Vagina (tissue), 2 donors: ENCODE results near the gene RNF115. TPM values are rescaled to one million over a fixed set of nuclear protein-coding genes. Genes with fewer than 3 reads are reported as not detected.
"Not testable (repeated sequence)": the region's sequence is repeated elsewhere in the genome, so short reads cannot be mapped to it uniquely, and the experiment has no call there.

Experiments used
- DNase-seq, 2 donors: peaks; one replicate each; pipeline ENCODE4 v3.0.0-alpha.2; 2017; ENCODE audit errors: extremely low spot score in 2 of 2
- H3K27ac ChIP-seq: fragments of 200-600 bp; sonication (generic); one replicate; pipeline ENCODE4 v1.5.1; 2019
- H3K27me3 ChIP-seq: fragments of 200-600 bp; sonication (generic); one replicate; pipeline ENCODE4 v1.5.1; 2019
- H3K36me3 ChIP-seq, 2 donors: fragments of 200-600 bp; sonication (generic); one replicate each; pipeline ENCODE4 v1.5.1; 2017 to 2019
- H3K4me1 ChIP-seq: fragments of 200-600 bp; sonication (generic); one replicate; pipeline ENCODE4 v1.5.1; 2019
- H3K4me3 ChIP-seq, 2 donors: fragments of 200-600 bp; sonication (generic); 1 replicate in 1 of 2; 2 replicates in 1 of 2; pipeline ENCODE4 v1.5.1; 2016 to 2019
- H3K9me3 ChIP-seq: fragments of 200-600 bp; sonication (generic); one replicate; pipeline ENCODE4 v1.5.1; 2019
- CTCF ChIP-seq, 3 experiments: fragments of 450-650 bp in 2 of 3; fragments of 200-600 bp in 1 of 3; sonication (generic) in 1 of 3; IDR thresholded peaks; one replicate each; pipeline ENCODE4 v1.5.1; 2017 to 2019; ENCODE audit warnings: antibody characterized with exemption in 3 of 3, mild to moderate bottlenecking in 2 of 3, moderate library complexity in 2 of 3
- POLR2A ChIP-seq, 2 donors: fragments of 450-650 bp; IDR thresholded peaks; one replicate each; pipeline ENCODE4 v1.6.1; 2017; ENCODE audit warnings: antibody characterized with exemption in 2 of 2, mild to moderate bottlenecking in 2 of 2, moderate library complexity in 2 of 2
- POLR2AphosphoS5 ChIP-seq, 2 donors: sonication (generic); formaldehyde crosslinking; IDR thresholded peaks; one replicate each; pipeline ENCODE4 v1.9.0; 2017; ENCODE audit warnings: antibody characterized with exemption in 2 of 2, mild to moderate bottlenecking in 2 of 2, low read depth in 1 of 2; ENCODE audit not compliant: insufficient read depth in 1 of 2
- intact Hi-C: fragments of 100-400 bp; cut with DNase I; formaldehyde crosslinking; loops from one replicate; pipeline ENCODE4 v1.15.1; 2023
- total RNA-seq: library from RNA; depleted of rRNA; stranded (reverse); fragments of >200 nt; gene quantifications from one replicate; pipeline ENCODE4 v1.2.3, GENCODE V29; 2016

Gene RNF115
- total RNA-seq, 1 donor from 2014 or later, result 16.2 TPM

- no peaks in the 10 kb centered on the region for H3K9me3 ChIP-seq
- H3K27ac ChIP-seq, result no peak overlapping the region
- H3K36me3 ChIP-seq, result no peaks in the 10 kb centered on the region
- no peak for DNase-seq
- H3K4me3 ChIP-seq, result peak overlapping the region; percentile 24 to 40
- peaks cover 10% of the 10 kb centered on the region for H3K4me1 ChIP-seq
- TF ChIP-seq POLR2A (IDR thresholded peaks at IDR 0.05) (no peak), CTCF (IDR thresholded peaks at IDR 0.05) (peak; percentile 75 to 92 (median 81)), POLR2AphosphoS5 (IDR thresholded peaks at IDR 0.05; ENCODE audit: insufficient read depth in 1 of 2, low read depth in 1 of 2) (peak in 1 of 2 donors; percentile 29)
- H3K27me3 ChIP-seq, result no peaks in the 10 kb centered on the region
- intact Hi-C loops, result no loop called here
Observed at GRCh38 chr1:145720878-145721671, 102.8 kb downstream of the RNF115 start.

GRCh38 chr1:145720556-145720877 lies 103.4 kb downstream of the RNF115 start:
- H3K9me3 ChIP-seq, result no peaks in the 10 kb centered on the region
- H3K4me1 ChIP-seq, result peaks cover 10% of the 10 kb centered on the region
- intact Hi-C loops, result no loop called here
- no peak for DNase-seq
- peak overlapping the region in 1 of 2 donors; percentile 40 for H3K4me3 ChIP-seq
- H3K27ac ChIP-seq, result no peak overlapping the region
- H3K27me3 ChIP-seq, result no peaks in the 10 kb centered on the region
- no peak for TF ChIP-seq POLR2A (IDR thresholded peaks at IDR 0.05)
- no peak for TF ChIP-seq POLR2AphosphoS5 (IDR thresholded peaks at IDR 0.05; ENCODE audit: insufficient read depth in 1 of 2, low read depth in 1 of 2)
- TF ChIP-seq CTCF (IDR thresholded peaks at IDR 0.05), result no peak
- no peaks in the 10 kb centered on the region for H3K36me3 ChIP-seq

GRCh38 chr1:145719230-145720079 lies 104.4 kb downstream of the RNF115 start, which contains the start of gene CD160:
TSS of gene CD160 (plus strand) at chr1:145719499. CDS start at chr1:145728328, 8,829 bp downstream.
- peaks cover 10% of the 10 kb centered on the region for H3K4me1 ChIP-seq
- no peaks in the 10 kb centered on the region for H3K9me3 ChIP-seq
- no peak for DNase-seq
- TF ChIP-seq CTCF (IDR thresholded peaks at IDR 0.05) (no peak), POLR2A (IDR thresholded peaks at IDR 0.05) (no peak), POLR2AphosphoS5 (IDR thresholded peaks at IDR 0.05; ENCODE audit: insufficient read depth in 1 of 2, low read depth in 1 of 2) (no peak)
- H3K27ac ChIP-seq, result no peak within 1 kb of the TSS
- no peaks in the 10 kb centered on the region for H3K27me3 ChIP-seq
- intact Hi-C loops, result no loop called here
- H3K4me3 ChIP-seq, result no peak within 1 kb of the TSS
- H3K36me3 ChIP-seq, result no peaks in the 10 kb centered on the region

- DNase-seq, result not testable (repeated sequence)
Observed at GRCh38 chr1:145718465-145718864, 105.4 kb downstream of the RNF115 start.

GRCh38 chr1:145717833-145718232 lies 106.1 kb downstream of the RNF115 start:
- TF ChIP-seq CTCF (IDR thresholded peaks at IDR 0.05), result no peak
- TF ChIP-seq POLR2A (IDR thresholded peaks at IDR 0.05), result no peak
- TF ChIP-seq POLR2AphosphoS5 (IDR thresholded peaks at IDR 0.05; ENCODE audit: insufficient read depth in 1 of 2, low read depth in 1 of 2), result no peak
- intact Hi-C loops, result no loop called here

More at GRCh38 chr1:145718465-145718864, 105.4 kb downstream of the RNF115 start:
- H3K9me3 ChIP-seq, H3K4me3 ChIP-seq, H3K27ac ChIP-seq, intact Hi-C loops, H3K36me3 ChIP-seq, H3K4me1 ChIP-seq, H3K27me3 ChIP-seq: not testable (repeated sequence)

More at GRCh38 chr1:145717833-145718232, 106.1 kb downstream of the RNF115 start:
- no peak for DNase-seq
- Histone ChIP-seq H3K4me3 (no peak overlapping the region), H3K27ac (no peak overlapping the region), H3K4me1 (peaks cover 10% of the 10 kb centered on the region), H3K36me3 (no peaks in the 10 kb centered on the region), H3K9me3 (no peaks in the 10 kb centered on the region), H3K27me3 (no peaks in the 10 kb centered on the region)
